Neuronal stem cell (in vitro differentiated cells): ENCODE results near the gene WWOX.

ENCODE experiments used
- DNase-seq: peaks from one replicate; pipeline ENCODE4 v3.0.0-alpha.2; 2013; ENCODE audit warnings: low spot score
- H2AFZ ChIP-seq: one replicate; pipeline ENCODE4 v1.6.1; 2013; ENCODE audit warnings: mild to moderate bottlenecking, low read length, inconsistent platforms
- H2AK5ac ChIP-seq: 2 replicates; pipeline ENCODE4 v1.6.1; 2013; ENCODE audit warnings: low read depth, mild to moderate bottlenecking, inconsistent platforms, low read length, moderate library complexity, mixed read lengths
- H2BK120ac ChIP-seq: 2 replicates; pipeline ENCODE4 v1.6.1; 2013; ENCODE audit warnings: low read depth, mild to moderate bottlenecking, inconsistent platforms, low read length, moderate library complexity, mixed read lengths
- H2BK12ac ChIP-seq: one replicate; pipeline ENCODE4 v1.6.1; 2013; ENCODE audit warnings: low read length, inconsistent platforms
- H2BK15ac ChIP-seq: 2 replicates; pipeline ENCODE4 v1.6.1; 2013; ENCODE audit warnings: mild to moderate bottlenecking, low read length, inconsistent platforms, mixed read lengths
- H2BK5ac ChIP-seq: one replicate; pipeline ENCODE4 v1.6.1; 2013; ENCODE audit warnings: inconsistent platforms, mild to moderate bottlenecking, low read length, moderate library complexity
- H3K14ac ChIP-seq: one replicate; pipeline ENCODE4 v1.6.1; 2013; ENCODE audit warnings: low read length, inconsistent platforms
- H3K18ac ChIP-seq: 2 replicates; pipeline ENCODE4 v1.6.1; 2013; ENCODE audit warnings: low read length, inconsistent platforms
- H3K23ac ChIP-seq: 2 replicates; pipeline ENCODE4 v1.6.1; 2013; ENCODE audit warnings: low read depth, mild to moderate bottlenecking, mixed read lengths, low read length, inconsistent platforms; ENCODE audit not compliant: poor library complexity
- H3K27ac ChIP-seq: replicated peaks from 3 replicates; pipeline ENCODE4 v1.5.1; 2013; ENCODE audit warnings: low read length, inconsistent platforms
- H3K27me3 ChIP-seq, 3 experiments: 2 replicates each; pipeline ENCODE4 v1.6.1; 2013; ENCODE audit warnings: low read length in 3 of 3, mild to moderate bottlenecking in 2 of 3, inconsistent platforms in 1 of 3, low read depth in 1 of 3, mixed read lengths in 1 of 3, moderate library complexity in 1 of 3; ENCODE audit not compliant: control insufficient read depth in 3 of 3, insufficient read depth in 3 of 3
- H3K36me3 ChIP-seq, 2 donors: replicated peaks in 1 of 2; 2 replicates each; pipeline ENCODE4 v1.6.1; 2013; ENCODE audit warnings: low read length in 2 of 2; ENCODE audit not compliant: control insufficient read depth in 2 of 2, insufficient read depth in 2 of 2
- H3K4ac ChIP-seq: 2 replicates; pipeline ENCODE4 v1.6.1; 2013; ENCODE audit warnings: inconsistent platforms, mild to moderate bottlenecking, low read length, moderate library complexity
- H3K4me1 ChIP-seq, 2 donors: 1 replicate in 1 of 2; 2 replicates in 1 of 2; pipeline ENCODE4 v1.6.1; 2013; ENCODE audit warnings: low read length in 2 of 2, low read depth in 1 of 2; ENCODE audit not compliant: control insufficient read depth in 2 of 2, insufficient read depth in 1 of 2
- H3K4me2 ChIP-seq: one replicate; pipeline ENCODE4 v1.6.1; 2013; ENCODE audit warnings: mild to moderate bottlenecking, low read length, inconsistent platforms; ENCODE audit not compliant: insufficient read depth, poor library complexity, severe bottlenecking
- H3K4me3 ChIP-seq, 2 donors: 2 replicates each; pipeline ENCODE4 v1.5.1; 2013; ENCODE audit warnings: low read length in 2 of 2, mild to moderate bottlenecking in 2 of 2, inconsistent platforms in 1 of 2, moderate library complexity in 1 of 2
- H3K79me1 ChIP-seq: one replicate; pipeline ENCODE4 v1.6.1; 2013; ENCODE audit warnings: low read depth, mild to moderate bottlenecking, inconsistent platforms, low read length, moderate library complexity
- H3K9ac ChIP-seq: one replicate; pipeline ENCODE4 v1.6.1; 2013; ENCODE audit warnings: mild to moderate bottlenecking, low read depth, low read length, inconsistent platforms; ENCODE audit not compliant: poor library complexity
- H3K9me3 ChIP-seq, 2 donors: replicated peaks in 1 of 2; 2 replicates each; pipeline versions ENCODE3 to v1.6.1; 2013; ENCODE audit warnings: low read length in 2 of 2, mild to moderate bottlenecking in 2 of 2, inconsistent platforms in 1 of 2, low read depth in 1 of 2, mixed read lengths in 1 of 2, moderate library complexity in 1 of 2; ENCODE audit not compliant: control insufficient read depth in 2 of 2, insufficient read depth in 1 of 2
- H4K8ac ChIP-seq: one replicate; pipeline ENCODE4 v1.6.1; 2013; ENCODE audit warnings: low read depth, mild to moderate bottlenecking, inconsistent platforms, low read length, moderate library complexity
- H4K91ac ChIP-seq: one replicate; pipeline ENCODE4 v1.6.1; 2013; ENCODE audit warnings: low read length, low read depth, mild to moderate bottlenecking, inconsistent platforms; ENCODE audit not compliant: poor library complexity
- WGBS, 2 donors: extraction: QIAGEN DNeasy Blood & Tissue Kit; methylation state at CpG; one replicate each; pipeline ENCODE4 v1.1.7; 2013; ENCODE audit warnings: missing lambda C conversion rate in 2 of 2, mixed read lengths in 1 of 2; ENCODE audit not compliant: insufficient read length in 2 of 2, insufficient replicate concordance in 1 of 2; ENCODE audit errors: extremely low coverage in 2 of 2; 5-methylcytosine and 5-hydroxymethylcytosine counted together

Gene WWOX

GRCh38 chr16:78096386-78096785 lies 3.1 kb upstream of the WWOX start:
- Histone ChIP-seq H2AFZ (no peak overlapping the region), H3K4me2 (no peak overlapping the region), H3K9ac (no peak overlapping the region), H3K79me1 (no peaks in the 10 kb centered on the region), H2BK15ac (no peak overlapping the region), H3K36me3 (no peaks in the 10 kb centered on the region), H2AK5ac (no peak overlapping the region), H3K14ac (no peak overlapping the region), H3K9me3 (no peaks in the 10 kb centered on the region), H2BK120ac (no peak overlapping the region), H4K8ac (no peak overlapping the region), H2BK5ac (no peak overlapping the region), H3K27me3 (no peaks in the 10 kb centered on the region), H2BK12ac (no peak overlapping the region), H3K23ac (no peak overlapping the region), H3K4me3 (no peak overlapping the region), H3K4ac (no peak overlapping the region), H3K4me1 (peaks cover 0 to 2% of the 10 kb centered on the region in 2 donors), H4K91ac (no peak overlapping the region), H3K27ac (no peak overlapping the region), H3K18ac (no peak overlapping the region)
- WGBS, 2 donors, result no CpG with 5 or more reads among the region's 3 CpGs
- DNase-seq, result no peak

- Histone ChIP-seq H3K18ac (no peak overlapping the region), H2BK120ac (no peak overlapping the region), H3K9me3 (peaks cover 0 to 3% of the 10 kb centered on the region in 2 donors), H3K4ac (no peak overlapping the region), H4K8ac (no peak overlapping the region), H3K14ac (no peak overlapping the region), H3K79me1 (no peaks in the 10 kb centered on the region), H3K36me3 (peaks cover 0 to 4% of the 10 kb centered on the region in 2 donors), H2BK5ac (no peak overlapping the region), H3K4me3 (no peak overlapping the region), H2BK12ac (no peak overlapping the region), H2BK15ac (no peak overlapping the region), H3K27me3 (no peaks in the 10 kb centered on the region), H2AFZ (no peak overlapping the region), H3K4me2 (no peak overlapping the region), H3K9ac (no peak overlapping the region), H4K91ac (no peak overlapping the region), H2AK5ac (no peak overlapping the region), H3K27ac (no peak overlapping the region), H3K23ac (no peak overlapping the region), H3K4me1 (peaks cover 0 to 2% of the 10 kb centered on the region in 2 donors)
- no CpG with 5 or more reads among the region's 4 CpGs for WGBS, 2 donors
- DNase-seq, result no peak
Observed at GRCh38 chr16:78097548-78097947, 1.9 kb upstream of the WWOX start.

- WGBS, 2 donors, result no CpG with 5 or more reads among the region's 4 CpGs
- H3K27ac ChIP-seq, result no peak overlapping the region
- no peak overlapping the region for H3K23ac ChIP-seq
- H3K18ac ChIP-seq, result no peak overlapping the region
- H2BK120ac ChIP-seq, result no peak overlapping the region
- no peak overlapping the region for H3K4me3 ChIP-seq
- no peak overlapping the region for H4K8ac ChIP-seq
- H3K4ac ChIP-seq, result no peak overlapping the region
- H3K36me3 ChIP-seq, result peaks cover 0 to 4% of the 10 kb centered on the region in 2 donors
- DNase-seq, result no peak
- no peak overlapping the region for H2BK15ac ChIP-seq
- no peak overlapping the region for H3K9ac ChIP-seq
- H3K9me3 ChIP-seq, result peaks cover 0 to 3% of the 10 kb centered on the region in 2 donors
- peaks cover 0 to 2% of the 10 kb centered on the region in 2 donors for H3K4me1 ChIP-seq
- no peak overlapping the region for H4K91ac ChIP-seq
- H2AFZ ChIP-seq, result no peak overlapping the region
- no peak overlapping the region for H2AK5ac ChIP-seq
- H2BK5ac ChIP-seq, result no peak overlapping the region
- no peaks in the 10 kb centered on the region for H3K79me1 ChIP-seq
- no peak overlapping the region for H3K14ac ChIP-seq
- H2BK12ac ChIP-seq, result no peak overlapping the region
- H3K4me2 ChIP-seq, result no peak overlapping the region
- H3K27me3 ChIP-seq, result no peaks in the 10 kb centered on the region
Observed at GRCh38 chr16:78098087-78098486, 1.4 kb upstream of the WWOX start.

- Histone ChIP-seq H4K91ac (no peak overlapping the region), H3K36me3 (peaks cover 0 to 4% of the 10 kb centered on the region in 2 donors), H2BK120ac (no peak overlapping the region), H3K9me3 (peaks cover 0 to 3% of the 10 kb centered on the region in 2 donors), H2BK15ac (no peak overlapping the region), H3K27ac (no peak overlapping the region), H2AFZ (peak overlapping the region; percentile 100), H3K18ac (no peak overlapping the region), H3K23ac (no peak overlapping the region), H3K4ac (no peak overlapping the region), H3K79me1 (no peaks in the 10 kb centered on the region), H3K14ac (no peak overlapping the region), H3K4me1 (peaks cover 0 to 2% of the 10 kb centered on the region in 2 donors), H2AK5ac (no peak overlapping the region), H3K27me3 (no peaks in the 10 kb centered on the region), H2BK12ac (no peak overlapping the region), H3K4me3 (peak overlapping the region; percentile 57 to 93), H4K8ac (no peak overlapping the region), H2BK5ac (no peak overlapping the region), H3K9ac (no peak overlapping the region), H3K4me2 (peak overlapping the region; percentile 43)
- DNase-seq, result no peak
- WGBS, 2 donors, result no CpG with 5 or more reads among the region's 12 CpGs
Observed at GRCh38 chr16:78098595-78099270, 721 bp upstream of the WWOX start.
